ENCODE measurements around the gene CCDC6.
"Not testable (repeated sequence)": the region's sequence is repeated elsewhere in the genome, so short reads cannot be mapped to it uniquely, and the experiment has no call there.

The CCDC6 gene

GRCh38 chr10:59906417-59907202, at the start of gene CCDC6:
Gene CCDC6 (minus strand): TSS chr10:59906556. CDS start chr10:59906424, 132 bp downstream.
- H3K4me1 ChIP-seq (ENCODE audit: control insufficient read depth, insufficient read depth, low read length) = peaks cover 32% of the 10 kb centered on the region
- H3K4me3 ChIP-seq (ENCODE audit: low read depth, low read length) = peak within 1 kb of the TSS; percentile 95
- H3K9me3 ChIP-seq (ENCODE audit: control insufficient read depth, insufficient read depth, low read depth, low read length) = no peaks in the 10 kb centered on the region

GRCh38 chr10:59954296-59954695, 47.9 kb upstream of the CCDC6 start:
- no peaks in the 10 kb centered on the region for H3K4me1 ChIP-seq (ENCODE audit: control insufficient read depth, insufficient read depth, low read length)
- H3K36me3 ChIP-seq (ENCODE audit: control insufficient read depth, insufficient read depth, low read length) = no peaks in the 10 kb centered on the region
- no peak overlapping the region for H3K4me3 ChIP-seq (ENCODE audit: low read depth, low read length)
- no peak overlapping the region for H3K9ac ChIP-seq (ENCODE audit: low read length)
- H3K27ac ChIP-seq (ENCODE audit: low read depth, low read length) = no peak overlapping the region
- no peaks in the 10 kb centered on the region for H3K27me3 ChIP-seq (ENCODE audit: control insufficient read depth, insufficient read depth, low read length)
- no peaks in the 10 kb centered on the region for H3K9me3 ChIP-seq (ENCODE audit: control insufficient read depth, insufficient read depth, low read depth, low read length)

More at GRCh38 chr10:59906417-59907202, at the start of gene CCDC6:
- H3K9ac ChIP-seq (ENCODE audit: low read length) = peak within 1 kb of the TSS; percentile 85
- no peaks in the 10 kb centered on the region for H3K36me3 ChIP-seq (ENCODE audit: control insufficient read depth, insufficient read depth, low read length)
- no peaks in the 10 kb centered on the region for H3K27me3 ChIP-seq (ENCODE audit: control insufficient read depth, insufficient read depth, low read length)
- peak within 1 kb of the TSS; percentile 94 for H3K27ac ChIP-seq (ENCODE audit: low read depth, low read length)

GRCh38 chr10:59953711-59954110, 47.4 kb upstream of the CCDC6 start:
- not testable (repeated sequence) for H3K9ac ChIP-seq (ENCODE audit: low read length); H3K9me3 ChIP-seq (ENCODE audit: control insufficient read depth, insufficient read depth, low read depth, low read length); H3K36me3 ChIP-seq (ENCODE audit: control insufficient read depth, insufficient read depth, low read length); H3K27me3 ChIP-seq (ENCODE audit: control insufficient read depth, insufficient read depth, low read length); H3K4me3 ChIP-seq (ENCODE audit: low read depth, low read length); H3K27ac ChIP-seq (ENCODE audit: low read depth, low read length); H3K4me1 ChIP-seq (ENCODE audit: control insufficient read depth, insufficient read depth, low read length)

- no peak overlapping the region for H3K9ac ChIP-seq (ENCODE audit: low read length)
- H3K27me3 ChIP-seq (ENCODE audit: control insufficient read depth, insufficient read depth, low read length) = no peaks in the 10 kb centered on the region
- peaks cover 16% of the 10 kb centered on the region; the same call in 1 of the 2 replicates for H3K4me1 ChIP-seq (ENCODE audit: control insufficient read depth, insufficient read depth, low read length)
- H3K9me3 ChIP-seq (ENCODE audit: control insufficient read depth, insufficient read depth, low read depth, low read length) = no peaks in the 10 kb centered on the region
- no peaks in the 10 kb centered on the region for H3K36me3 ChIP-seq (ENCODE audit: control insufficient read depth, insufficient read depth, low read length)
- no peak overlapping the region for H3K4me3 ChIP-seq (ENCODE audit: low read depth, low read length)
- no peak overlapping the region for H3K27ac ChIP-seq (ENCODE audit: low read depth, low read length)
Observed at GRCh38 chr10:59950105-59950504, 43.7 kb upstream of the CCDC6 start.

- H3K36me3 ChIP-seq (ENCODE audit: control insufficient read depth, insufficient read depth, low read length) = no peaks in the 10 kb centered on the region
- no peaks in the 10 kb centered on the region for H3K9me3 ChIP-seq (ENCODE audit: control insufficient read depth, insufficient read depth, low read depth, low read length)
- H3K27ac ChIP-seq (ENCODE audit: low read depth, low read length) = no peak overlapping the region
- no peak overlapping the region for H3K9ac ChIP-seq (ENCODE audit: low read length)
- H3K4me3 ChIP-seq (ENCODE audit: low read depth, low read length) = no peak overlapping the region
- H3K27me3 ChIP-seq (ENCODE audit: control insufficient read depth, insufficient read depth, low read length) = no peaks in the 10 kb centered on the region
- peaks cover 16% of the 10 kb centered on the region; the same call in 1 of the 2 replicates for H3K4me1 ChIP-seq (ENCODE audit: control insufficient read depth, insufficient read depth, low read length)
Observed at GRCh38 chr10:59949608-59950007, 43.3 kb upstream of the CCDC6 start.

GRCh38 chr10:59945991-59946390, 39.6 kb upstream of the CCDC6 start:
- no peaks in the 10 kb centered on the region for H3K36me3 ChIP-seq (ENCODE audit: control insufficient read depth, insufficient read depth, low read length)
- H3K4me3 ChIP-seq (ENCODE audit: low read depth, low read length) = no peak overlapping the region
- H3K27me3 ChIP-seq (ENCODE audit: control insufficient read depth, insufficient read depth, low read length) = no peaks in the 10 kb centered on the region
- no peak overlapping the region for H3K27ac ChIP-seq (ENCODE audit: low read depth, low read length)
- no peak overlapping the region for H3K9ac ChIP-seq (ENCODE audit: low read length)
- H3K4me1 ChIP-seq (ENCODE audit: control insufficient read depth, insufficient read depth, low read length) = peaks cover 16% of the 10 kb centered on the region; the same call in 1 of the 2 replicates
- no peaks in the 10 kb centered on the region for H3K9me3 ChIP-seq (ENCODE audit: control insufficient read depth, insufficient read depth, low read depth, low read length)

GRCh38 chr10:59945590-59945989, 39.2 kb upstream of the CCDC6 start:
- H3K27ac ChIP-seq (ENCODE audit: low read depth, low read length) = no peak overlapping the region
- H3K4me3 ChIP-seq (ENCODE audit: low read depth, low read length) = no peak overlapping the region
- H3K4me1 ChIP-seq (ENCODE audit: control insufficient read depth, insufficient read depth, low read length) = peaks cover 16% of the 10 kb centered on the region; the same call in 1 of the 2 replicates
- no peaks in the 10 kb centered on the region for H3K27me3 ChIP-seq (ENCODE audit: control insufficient read depth, insufficient read depth, low read length)
- no peak overlapping the region for H3K9ac ChIP-seq (ENCODE audit: low read length)
- H3K9me3 ChIP-seq (ENCODE audit: control insufficient read depth, insufficient read depth, low read depth, low read length) = no peaks in the 10 kb centered on the region
- no peaks in the 10 kb centered on the region for H3K36me3 ChIP-seq (ENCODE audit: control insufficient read depth, insufficient read depth, low read length)

- Histone ChIP-seq H3K9me3 (ENCODE audit: control insufficient read depth, insufficient read depth, low read depth, low read length) (no peaks in the 10 kb centered on the region), H3K4me3 (ENCODE audit: low read depth, low read length) (no peak overlapping the region), H3K4me1 (ENCODE audit: control insufficient read depth, insufficient read depth, low read length) (peaks cover 16% of the 10 kb centered on the region; the same call in 1 of the 2 replicates), H3K9ac (ENCODE audit: low read length) (no peak overlapping the region), H3K27me3 (ENCODE audit: control insufficient read depth, insufficient read depth, low read length) (no peaks in the 10 kb centered on the region), H3K27ac (ENCODE audit: low read depth, low read length) (no peak overlapping the region), H3K36me3 (ENCODE audit: control insufficient read depth, insufficient read depth, low read length) (no peaks in the 10 kb centered on the region)
Observed at GRCh38 chr10:59944339-59944935, 38.1 kb upstream of the CCDC6 start.

- no peaks in the 10 kb centered on the region for H3K9me3 ChIP-seq (ENCODE audit: control insufficient read depth, insufficient read depth, low read depth, low read length)
- no peak overlapping the region for H3K27ac ChIP-seq (ENCODE audit: low read depth, low read length)
- H3K9ac ChIP-seq (ENCODE audit: low read length) = no peak overlapping the region
- no peak overlapping the region for H3K4me3 ChIP-seq (ENCODE audit: low read depth, low read length)
- H3K27me3 ChIP-seq (ENCODE audit: control insufficient read depth, insufficient read depth, low read length) = no peaks in the 10 kb centered on the region
- no peaks in the 10 kb centered on the region for H3K36me3 ChIP-seq (ENCODE audit: control insufficient read depth, insufficient read depth, low read length)
- H3K4me1 ChIP-seq (ENCODE audit: control insufficient read depth, insufficient read depth, low read length) = peaks cover 16% of the 10 kb centered on the region; the same call in 1 of the 2 replicates
Observed at GRCh38 chr10:59942556-59942955, 36.2 kb upstream of the CCDC6 start.

- no peak overlapping the region for H3K9ac ChIP-seq (ENCODE audit: low read length)
- H3K4me3 ChIP-seq (ENCODE audit: low read depth, low read length) = no peak overlapping the region
- H3K27me3 ChIP-seq (ENCODE audit: control insufficient read depth, insufficient read depth, low read length) = no peaks in the 10 kb centered on the region
- no peaks in the 10 kb centered on the region for H3K36me3 ChIP-seq (ENCODE audit: control insufficient read depth, insufficient read depth, low read length)
- H3K4me1 ChIP-seq (ENCODE audit: control insufficient read depth, insufficient read depth, low read length) = no peaks in the 10 kb centered on the region; the same call in 1 of the 2 replicates
- no peaks in the 10 kb centered on the region for H3K9me3 ChIP-seq (ENCODE audit: control insufficient read depth, insufficient read depth, low read depth, low read length)
- H3K27ac ChIP-seq (ENCODE audit: low read depth, low read length) = no peak overlapping the region
Observed at GRCh38 chr10:59937720-59938119, 31.4 kb upstream of the CCDC6 start.

- no peaks in the 10 kb centered on the region; the same call in 1 of the 2 replicates for H3K4me1 ChIP-seq (ENCODE audit: control insufficient read depth, insufficient read depth, low read length)
Observed at GRCh38 chr10:59934701-59935100, 28.3 kb upstream of the CCDC6 start.

More at GRCh38 chr10:59934701-59935100, 28.3 kb upstream of the CCDC6 start:
- H3K9ac ChIP-seq (ENCODE audit: low read length) = no peak overlapping the region
- no peak overlapping the region for H3K4me3 ChIP-seq (ENCODE audit: low read depth, low read length)
- no peak overlapping the region for H3K27ac ChIP-seq (ENCODE audit: low read depth, low read length)
- H3K36me3 ChIP-seq (ENCODE audit: control insufficient read depth, insufficient read depth, low read length) = no peaks in the 10 kb centered on the region
- H3K27me3 ChIP-seq (ENCODE audit: control insufficient read depth, insufficient read depth, low read length) = no peaks in the 10 kb centered on the region
- H3K9me3 ChIP-seq (ENCODE audit: control insufficient read depth, insufficient read depth, low read depth, low read length) = no peaks in the 10 kb centered on the region
